ENCODE data around the gene RPS15. TPM values are rescaled to one million over a fixed set of nuclear protein-coding genes. Genes with fewer than 3 reads are reported as not detected.

Gene RPS15
- total and polyA plus RNA-seq, 4 experiments from 2014 or later: 1,715 to 2,757 (median 2,201) TPM

- intact Hi-C loops (cut with micrococcal nuclease): no loop called here
- no peak overlapping the region for H3K27ac ChIP-seq (ENCODE audit: low read depth, low read length)
- peaks cover 16 to 40% of the 10 kb centered on the region in 2 donors for H3K36me3 Mint-ChIP-seq
- H3K4me3 ChIP-seq (ENCODE audit: low read length in 2 of 2): no peak overlapping the region
- no peak for DNase-seq
- no peaks in the 10 kb centered on the region for H3K27me3 ChIP-seq (ENCODE audit: insufficient read depth, low read length)
- H3K27me3 Mint-ChIP-seq: no peaks in the 10 kb centered on the region
- no peaks in the 10 kb centered on the region for H3K9me3 ChIP-seq (ENCODE audit: control insufficient read depth in 1 of 2, low read length in 2 of 2)
- no peaks in the 10 kb centered on the region for H3K4me1 ChIP-seq (ENCODE audit: insufficient read depth, low read length)
- H3K36me3 ChIP-seq (ENCODE audit: insufficient read depth, low read length): peaks cover 70% of the 10 kb centered on the region
- ChIA-PET CTCF (ENCODE audit: partially characterized antibody) (interaction anchor here (0.5 kb wide), 1 partner anchor 39 kb away, joined by 3 read pairs; no protein-coding TSS in a partner anchor), POLR2A (ENCODE audit: partially characterized antibody) (no interaction called here)
- H3K4me3 Mint-ChIP-seq: no peak overlapping the region
- peak overlapping the region in 1 of 7 donors; percentile 37 for H3K27ac Mint-ChIP-seq
- peaks cover 0 to 4% (median 0%) of the 10 kb centered on the region in 8 donors for H3K9me3 Mint-ChIP-seq
- H3K4me1 Mint-ChIP-seq: peaks cover 0 to 13% (median 4%) of the 10 kb centered on the region in 4 donors
Observed at GRCh38 chr19:1425902-1426301, 12.3 kb upstream of the RPS15 start.

GRCh38 chr19:1426736-1427135 is 11.5 kb upstream of the RPS15 start:
- Histone ChIP-seq H3K27ac (ENCODE audit: low read depth, low read length) (no peak overlapping the region), H3K4me3 (ENCODE audit: low read length in 2 of 2) (no peak overlapping the region), H3K9me3 (ENCODE audit: control insufficient read depth in 1 of 2, low read length in 2 of 2) (no peaks in the 10 kb centered on the region), H3K4me1 (ENCODE audit: insufficient read depth, low read length) (no peaks in the 10 kb centered on the region), H3K27me3 (ENCODE audit: insufficient read depth, low read length) (no peaks in the 10 kb centered on the region), H3K36me3 (ENCODE audit: insufficient read depth, low read length) (peaks cover 65% of the 10 kb centered on the region)
- intact Hi-C loops (cut with micrococcal nuclease): no loop called here
- H3K4me3 Mint-ChIP-seq: no peak overlapping the region
- ChIA-PET CTCF (ENCODE audit: partially characterized antibody) (interaction anchor here (1.6 kb wide), 1 partner anchor 11 kb away, joined by 3 read pairs; no protein-coding TSS in a partner anchor), POLR2A (ENCODE audit: partially characterized antibody) (interaction anchor here (1.3 kb wide), 1 partner anchor 18 kb away, joined by 5 read pairs; no protein-coding TSS in a partner anchor)
- peaks cover 0 to 4% (median 0%) of the 10 kb centered on the region in 8 donors for H3K9me3 Mint-ChIP-seq
- H3K36me3 Mint-ChIP-seq: peaks cover 17 to 42% of the 10 kb centered on the region in 2 donors
- H3K4me1 Mint-ChIP-seq: peaks cover 0 to 13% (median 4%) of the 10 kb centered on the region in 4 donors
- no peak for DNase-seq
- no peak overlapping the region for H3K27ac Mint-ChIP-seq
- no peaks in the 10 kb centered on the region for H3K27me3 Mint-ChIP-seq

GRCh38 chr19:1427221-1427920 is 10.8 kb upstream of the RPS15 start:
- H3K4me3 Mint-ChIP-seq: no peak overlapping the region

GRCh38 chr19:1428738-1429391 is 9.3 kb upstream of the RPS15 start:
- intact Hi-C loops (cut with micrococcal nuclease): no loop called here
- ChIA-PET POLR2A (ENCODE audit: partially characterized antibody) (no interaction called here), CTCF (ENCODE audit: partially characterized antibody) (no interaction called here)
- Histone ChIP-seq H3K27me3 (ENCODE audit: insufficient read depth, low read length) (no peaks in the 10 kb centered on the region), H3K4me3 (ENCODE audit: low read length in 2 of 2) (no peak overlapping the region), H3K36me3 (ENCODE audit: insufficient read depth, low read length) (peaks cover 66% of the 10 kb centered on the region), H3K4me1 (ENCODE audit: insufficient read depth, low read length) (no peaks in the 10 kb centered on the region), H3K9me3 (ENCODE audit: control insufficient read depth in 1 of 2, low read length in 2 of 2) (no peaks in the 10 kb centered on the region), H3K27ac (ENCODE audit: low read depth, low read length) (no peak overlapping the region)
- Mint-ChIP-seq H3K4me1 (peaks cover 0 to 4% (median 2%) of the 10 kb centered on the region in 4 donors), H3K9me3 (peaks cover 0 to 4% (median 0%) of the 10 kb centered on the region in 8 donors), H3K27ac (no peak overlapping the region), H3K36me3 (peaks cover 13 to 32% of the 10 kb centered on the region in 2 donors), H3K27me3 (no peaks in the 10 kb centered on the region), H3K4me3 (no peak overlapping the region)
- no peak for DNase-seq

More at GRCh38 chr19:1427221-1427920, 10.8 kb upstream of the RPS15 start:
- Mint-ChIP-seq H3K36me3 (peaks cover 19 to 41% of the 10 kb centered on the region in 2 donors), H3K4me1 (peaks cover 0 to 13% (median 4%) of the 10 kb centered on the region in 4 donors), H3K27ac (no peak overlapping the region), H3K27me3 (no peaks in the 10 kb centered on the region), H3K9me3 (peaks cover 0 to 4% (median 0%) of the 10 kb centered on the region in 8 donors)
- Histone ChIP-seq H3K9me3 (ENCODE audit: control insufficient read depth in 1 of 2, low read length in 2 of 2) (no peaks in the 10 kb centered on the region), H3K4me1 (ENCODE audit: insufficient read depth, low read length) (no peaks in the 10 kb centered on the region), H3K36me3 (ENCODE audit: insufficient read depth, low read length) (peaks cover 65% of the 10 kb centered on the region), H3K27ac (ENCODE audit: low read depth, low read length) (no peak overlapping the region), H3K4me3 (ENCODE audit: low read length in 2 of 2) (no peak overlapping the region), H3K27me3 (ENCODE audit: insufficient read depth, low read length) (no peaks in the 10 kb centered on the region)
- POLR2A ChIA-PET (ENCODE audit: partially characterized antibody): interaction anchor here (1.3 kb wide), 1 partner anchor 18 kb away, joined by 5 read pairs; no protein-coding TSS in a partner anchor
- CTCF ChIA-PET (ENCODE audit: partially characterized antibody): interaction anchor here (1.6 kb wide), 1 partner anchor 10 kb away, joined by 3 read pairs; no protein-coding TSS in a partner anchor
- intact Hi-C loops (cut with micrococcal nuclease): no loop called here
- DNase-seq: no peak

- Mint-ChIP-seq H3K4me1 (peaks cover 0 to 4% (median 1%) of the 10 kb centered on the region in 4 donors), H3K27me3 (no peaks in the 10 kb centered on the region), H3K9me3 (peaks cover 0 to 3% (median 0%) of the 10 kb centered on the region in 8 donors), H3K36me3 (peaks cover 13 to 29% of the 10 kb centered on the region in 2 donors), H3K4me3 (no peak overlapping the region), H3K27ac (peak overlapping the region in 1 of 7 donors; percentile 85)
- DNase-seq: no peak
- no peak overlapping the region for H3K27ac ChIP-seq (ENCODE audit: low read depth, low read length)
- no peak overlapping the region for H3K4me3 ChIP-seq (ENCODE audit: low read length in 2 of 2)
- intact Hi-C loops (cut with micrococcal nuclease): no loop called here
- no peaks in the 10 kb centered on the region for H3K9me3 ChIP-seq (ENCODE audit: control insufficient read depth in 1 of 2, low read length in 2 of 2)
- H3K36me3 ChIP-seq (ENCODE audit: insufficient read depth, low read length): peaks cover 68% of the 10 kb centered on the region
- H3K27me3 ChIP-seq (ENCODE audit: insufficient read depth, low read length): no peaks in the 10 kb centered on the region
- ChIA-PET CTCF (ENCODE audit: partially characterized antibody) (no interaction called here), POLR2A (ENCODE audit: partially characterized antibody) (no interaction called here)
- no peaks in the 10 kb centered on the region for H3K4me1 ChIP-seq (ENCODE audit: insufficient read depth, low read length)
Observed at GRCh38 chr19:1429750-1430149, 8.4 kb upstream of the RPS15 start.

- ChIA-PET POLR2A (ENCODE audit: partially characterized antibody) (no interaction called here), CTCF (ENCODE audit: partially characterized antibody) (no interaction called here)
- H3K4me1 ChIP-seq (ENCODE audit: insufficient read depth, low read length): no peaks in the 10 kb centered on the region
- H3K9me3 Mint-ChIP-seq: peaks cover 0 to 3% (median 0%) of the 10 kb centered on the region in 8 donors
- H3K27me3 ChIP-seq (ENCODE audit: insufficient read depth, low read length): no peaks in the 10 kb centered on the region
- intact Hi-C loops (cut with micrococcal nuclease): no loop called here
- H3K4me3 ChIP-seq (ENCODE audit: low read length in 2 of 2): no peak overlapping the region
- H3K36me3 Mint-ChIP-seq: peaks cover 10 to 25% of the 10 kb centered on the region in 2 donors
- DNase-seq: no peak
- H3K36me3 ChIP-seq (ENCODE audit: insufficient read depth, low read length): peaks cover 63% of the 10 kb centered on the region
- H3K27me3 Mint-ChIP-seq: no peaks in the 10 kb centered on the region
- no peak overlapping the region for H3K27ac ChIP-seq (ENCODE audit: low read depth, low read length)
- H3K4me3 Mint-ChIP-seq: no peak overlapping the region
- H3K27ac Mint-ChIP-seq: no peak overlapping the region
- no peaks in the 10 kb centered on the region for H3K9me3 ChIP-seq (ENCODE audit: control insufficient read depth in 1 of 2, low read length in 2 of 2)
- no peaks in the 10 kb centered on the region for H3K4me1 Mint-ChIP-seq
Observed at GRCh38 chr19:1430246-1430645, 8.0 kb upstream of the RPS15 start.

GRCh38 chr19:1431759-1432506 is 6.3 kb upstream of the RPS15 start:
- H3K27me3 Mint-ChIP-seq: no peaks in the 10 kb centered on the region
- peaks cover 5 to 25% of the 10 kb centered on the region in 2 donors for H3K36me3 Mint-ChIP-seq
- POLR2A ChIA-PET (ENCODE audit: partially characterized antibody): no interaction called here
- Histone ChIP-seq H3K4me1 (ENCODE audit: insufficient read depth, low read length) (no peaks in the 10 kb centered on the region), H3K9me3 (ENCODE audit: control insufficient read depth in 1 of 2, low read length in 2 of 2) (no peaks in the 10 kb centered on the region), H3K36me3 (ENCODE audit: insufficient read depth, low read length) (peaks cover 47% of the 10 kb centered on the region), H3K4me3 (ENCODE audit: low read length in 2 of 2) (no peak overlapping the region), H3K27me3 (ENCODE audit: insufficient read depth, low read length) (no peaks in the 10 kb centered on the region), H3K27ac (ENCODE audit: low read depth, low read length) (no peak overlapping the region)
- CTCF ChIA-PET (ENCODE audit: partially characterized antibody): no interaction called here
- H3K4me3 Mint-ChIP-seq: peak overlapping the region in 1 of 8 donors; percentile 20
- H3K27ac Mint-ChIP-seq: peak overlapping the region in 1 of 7 donors; percentile 2
- no peaks in the 10 kb centered on the region for H3K9me3 Mint-ChIP-seq
- no peak for DNase-seq
- no peaks in the 10 kb centered on the region for H3K4me1 Mint-ChIP-seq
- intact Hi-C loops (cut with micrococcal nuclease): no loop called here
